Stimulated activated CD8-positive, alpha-beta memory T cell treated with anti-CD3 and anti-CD28 coated beads, Interleukin-4, amount 100 ng/mL, for 4 hours (primary cell): ENCODE data around the gene DCTN5.
"Not testable (repeated sequence)": the region's sequence is repeated elsewhere in the genome, so short reads cannot be mapped to it uniquely, and the experiment has no call there.

Experiments
- DNase-seq, 2 donors: peaks; one replicate each; pipeline ENCODE4 v3.0.0-alpha.2; 2020; ENCODE audit warnings: low read depth in 2 of 2, low spot score in 1 of 2

DCTN5 gene

GRCh38 chr16:23692190-23692837 is 51.0 kb downstream of the DCTN5 start:
- no peak for DNase-seq

- no peak for DNase-seq
These were observed 53.0 kb downstream of the DCTN5 start for GRCh38 chr16:23694265-23694643.

GRCh38 chr16:23694644-23695373 is 53.5 kb downstream of the DCTN5 start:
- DNase-seq: no peak

- no peak for DNase-seq
These were observed 54.5 kb downstream of the DCTN5 start for GRCh38 chr16:23695756-23696155.

- no peak for DNase-seq
These were observed 57.8 kb downstream of the DCTN5 start for GRCh38 chr16:23699100-23699499.

GRCh38 chr16:23700093-23700492 is 58.8 kb downstream of the DCTN5 start:
- no peak for DNase-seq

GRCh38 chr16:23700509-23700908 is 59.2 kb downstream of the DCTN5 start:
- DNase-seq: no peak

GRCh38 chr16:23701045-23701444 is 59.8 kb downstream of the DCTN5 start:
- DNase-seq: no peak

GRCh38 chr16:23702951-23703350 is 61.7 kb downstream of the DCTN5 start:
- no peak for DNase-seq

GRCh38 chr16:23704772-23705516 is 63.7 kb downstream of the DCTN5 start:
- DNase-seq: no peak

GRCh38 chr16:23705517-23705902 is 64.2 kb downstream of the DCTN5 start:
- no peak for DNase-seq

GRCh38 chr16:23706439-23706838 is 65.2 kb downstream of the DCTN5 start:
- DNase-seq: no peak

GRCh38 chr16:23709536-23709935 is 68.3 kb downstream of the DCTN5 start:
- no peak for DNase-seq

GRCh38 chr16:23710008-23710407 is 68.7 kb downstream of the DCTN5 start:
- DNase-seq: no peak

- DNase-seq: no peak
These were observed 69.2 kb downstream of the DCTN5 start for GRCh38 chr16:23710504-23710903.

- DNase-seq: no peak
These were observed 70.5 kb downstream of the DCTN5 start for GRCh38 chr16:23711785-23712184.

GRCh38 chr16:23712976-23713375 is 71.7 kb downstream of the DCTN5 start, which contains the start of gene ERN2:
Gene ERN2, minus strand, starts transcription at chr16:23713222. Its CDS starts 35 bp downstream, at chr16:23713187.
- no peak for DNase-seq

- no peak for DNase-seq
These were observed 75.2 kb downstream of the DCTN5 start for GRCh38 chr16:23716484-23716883.

GRCh38 chr16:23722613-23723240 is 81.5 kb downstream of the DCTN5 start:
- not testable (repeated sequence) for DNase-seq

- no peak for DNase-seq
These were observed 83.0 kb downstream of the DCTN5 start for GRCh38 chr16:23724096-23724784.

GRCh38 chr16:23724785-23725131 is 83.5 kb downstream of the DCTN5 start:
- DNase-seq: no peak
